Osteocyte (in vitro differentiated cells): ENCODE data around the gene RPRD1B. TPM values are rescaled to one million over a fixed set of nuclear protein-coding genes. Genes with fewer than 3 reads are reported as not detected.
"Not testable (repeated sequence)": the region's sequence is repeated elsewhere in the genome, so short reads cannot be mapped to it uniquely, and the experiment has no call there.

Source experiments
- DNase-seq: peaks from one replicate; pipeline ENCODE4 v3.0.0; 2021; ENCODE audit warnings: mixed read lengths; ENCODE audit not compliant: unreplicated experiment; ENCODE audit errors: extremely low spot score
- H3K27ac Mint-ChIP-seq: one replicate; pipeline ENCODE4 v1.8.0; 2021; ENCODE audit warnings: mild to moderate bottlenecking, mixed read lengths; ENCODE audit not compliant: unreplicated experiment
- H3K27me3 Mint-ChIP-seq: one replicate; pipeline ENCODE4 v1.8.0; 2021; ENCODE audit warnings: mixed read lengths; ENCODE audit not compliant: unreplicated experiment
- H3K36me3 Mint-ChIP-seq: one replicate; pipeline ENCODE4 v1.8.0; 2021; ENCODE audit warnings: mixed read lengths; ENCODE audit not compliant: unreplicated experiment
- H3K4me1 Mint-ChIP-seq: one replicate; pipeline ENCODE4 v1.8.0; 2021; ENCODE audit warnings: mixed read lengths; ENCODE audit not compliant: unreplicated experiment
- H3K4me3 Mint-ChIP-seq: one replicate; pipeline ENCODE4 v1.8.0; 2021; ENCODE audit warnings: mild to moderate bottlenecking, moderate library complexity, mixed read lengths; ENCODE audit not compliant: unreplicated experiment
- H3K9me3 Mint-ChIP-seq: one replicate; pipeline ENCODE4 v1.8.0; 2021; ENCODE audit warnings: mixed read lengths; ENCODE audit not compliant: unreplicated experiment
- CTCF ChIP-seq: fragments of 200-600 bp; sonication (generic); IDR thresholded peaks from 2 replicates; pipeline ENCODE4 v1.5.0; 2021; ENCODE audit warnings: antibody characterized with exemption, mild to moderate bottlenecking, moderate library complexity
- total RNA-seq: library from RNA; stranded (reverse); gene quantifications from 2 replicates; pipeline ENCODE4 v1.2.1, GENCODE V29; 2021

The RPRD1B gene
- total RNA-seq, 1 donor from 2014 or later, result 28.5 TPM

GRCh38 chr20:38093641-38094077 is 60.1 kb downstream of the RPRD1B start:
- H3K4me1 Mint-ChIP-seq, result peaks cover 18% of the 10 kb centered on the region
- H3K9me3 Mint-ChIP-seq, result no peaks in the 10 kb centered on the region
- H3K4me3 Mint-ChIP-seq, result no peak overlapping the region
- no peak for TF ChIP-seq CTCF
- no peak for DNase-seq
- H3K36me3 Mint-ChIP-seq, result peaks cover 32% of the 10 kb centered on the region
- no peaks in the 10 kb centered on the region for H3K27me3 Mint-ChIP-seq
- H3K27ac Mint-ChIP-seq, result peak overlapping the region; percentile 48

GRCh38 chr20:38094373-38094891 is 60.9 kb downstream of the RPRD1B start:
- Mint-ChIP-seq H3K36me3 (peaks cover 26% of the 10 kb centered on the region), H3K27ac (peak overlapping the region; percentile 48), H3K4me3 (no peak overlapping the region), H3K9me3 (no peaks in the 10 kb centered on the region), H3K4me1 (peaks cover 20% of the 10 kb centered on the region), H3K27me3 (no peaks in the 10 kb centered on the region)
- no peak for TF ChIP-seq CTCF
- no peak for DNase-seq

GRCh38 chr20:38095017-38095686 is 61.6 kb downstream of the RPRD1B start:
- no peak for DNase-seq
- Mint-ChIP-seq H3K4me1 (peaks cover 24% of the 10 kb centered on the region), H3K9me3 (peaks cover under 1% of the 10 kb centered on the region), H3K4me3 (no peak overlapping the region), H3K27ac (no peak overlapping the region), H3K36me3 (peaks cover 18% of the 10 kb centered on the region), H3K27me3 (no peaks in the 10 kb centered on the region)
- no peak for TF ChIP-seq CTCF

- TF ChIP-seq CTCF, result no peak
- Mint-ChIP-seq H3K27ac (no peak overlapping the region), H3K4me1 (peaks cover 22% of the 10 kb centered on the region), H3K4me3 (no peak overlapping the region), H3K9me3 (peaks cover 7% of the 10 kb centered on the region), H3K27me3 (no peaks in the 10 kb centered on the region), H3K36me3 (peaks cover 6% of the 10 kb centered on the region)
- no peak for DNase-seq
These were observed 65.4 kb downstream of the RPRD1B start for GRCh38 chr20:38098952-38099351.

- not testable (repeated sequence) for H3K4me3 Mint-ChIP-seq, H3K36me3 Mint-ChIP-seq, H3K27ac Mint-ChIP-seq, H3K27me3 Mint-ChIP-seq, H3K9me3 Mint-ChIP-seq, DNase-seq
- peaks cover 11% of the 10 kb centered on the region for H3K4me1 Mint-ChIP-seq
These were observed 68.7 kb downstream of the RPRD1B start for GRCh38 chr20:38102206-38102605.
